Astrocyte of the cerebellum (primary cell): ENCODE measurements around the gene ANGPT4.

Experiments
- DNase-seq: peaks from one replicate; pipeline ENCODE4 v3.0.0-alpha.2; 2011; ENCODE audit warnings: low read depth
- H3K4me3 ChIP-seq: 2 replicates; pipeline ENCODE4 v1.5.1; 2011; ENCODE audit warnings: mild to moderate bottlenecking, low read depth, low read length, moderate library complexity
- CTCF ChIP-seq: IDR thresholded peaks from 2 replicates; pipeline ENCODE4 v1.5.1; 2012; ENCODE audit warnings: low read length, low read depth, moderate library complexity, mild to moderate bottlenecking; ENCODE audit errors: missing control alignments
- in situ Hi-C: cut with HindIII; loops from 2 replicates; pipeline ENCODE4 v1.10.0; 2017; ENCODE audit warnings: low sequenced_read_pairs

The ANGPT4 gene

GRCh38 chr20:919491-919916 lies 3.4 kb upstream of the ANGPT4 start:
- in situ Hi-C loops = no loop called here
- TF ChIP-seq CTCF = no peak
- no peak overlapping the region for H3K4me3 ChIP-seq
- DNase-seq = no peak

GRCh38 chr20:917416-917815 lies 1.3 kb upstream of the ANGPT4 start:
- no peak for TF ChIP-seq CTCF
- DNase-seq = no peak

GRCh38 chr20:916825-917224 lies 691 bp upstream of the ANGPT4 start:
- DNase-seq = no peak
- in situ Hi-C loops = no loop called here
- no peak overlapping the region for H3K4me3 ChIP-seq
- TF ChIP-seq CTCF = no peak

More at GRCh38 chr20:917416-917815, 1.3 kb upstream of the ANGPT4 start:
- no peak overlapping the region for H3K4me3 ChIP-seq
- in situ Hi-C loops = no loop called here

GRCh38 chr20:914727-915498 lies 1.2 kb downstream of the ANGPT4 start:
- no peak for TF ChIP-seq CTCF

GRCh38 chr20:913306-913849 lies 2.8 kb downstream of the ANGPT4 start:
- DNase-seq = no peak
- in situ Hi-C loops = no loop called here
- no peak overlapping the region for H3K4me3 ChIP-seq
- TF ChIP-seq CTCF = no peak

More at GRCh38 chr20:914727-915498, 1.2 kb downstream of the ANGPT4 start:
- in situ Hi-C loops = no loop called here
- H3K4me3 ChIP-seq = no peak overlapping the region
- no peak for DNase-seq

- no peak for DNase-seq
- TF ChIP-seq CTCF = no peak
- in situ Hi-C loops = no loop called here
- H3K4me3 ChIP-seq = no peak overlapping the region
These were observed 4.1 kb downstream of the ANGPT4 start for GRCh38 chr20:911882-912600.
